Activated CD8-positive, alpha-beta memory T cell treated with anti-CD3 and anti-CD28 coated beads for 36 hours (primary cell): ENCODE measurements around the gene ABTB1. TPM values are rescaled to one million over a fixed set of nuclear protein-coding genes. Genes with fewer than 3 reads are reported as not detected.
"Not testable (repeated sequence)": the region's sequence is repeated elsewhere in the genome, so short reads cannot be mapped to it uniquely, and the experiment has no call there.

Experiments
- CTCF ChIA-PET: fragments of 350-600 bp; sonication (Branson Sonifier 250); formaldehyde crosslinking; loops from one replicate; lab custom pipeline; 2021; ENCODE audit warnings: antibody characterized with exemption; lab: Charles Lee
- POLR2A ChIA-PET: fragments of 350-600 bp; sonication (Branson Sonifier 250); formaldehyde crosslinking; loops from one replicate; lab custom pipeline; 2021; ENCODE audit warnings: antibody characterized with exemption; lab: Charles Lee
- total RNA-seq, 2 experiments: library from RNA; stranded (reverse); gene quantifications; one replicate each; pipeline ENCODE4 v1.2.3, GENCODE V29; 2021

ABTB1 gene
- total RNA-seq, 2 experiments from 2014 or later, result 11.3 to 13.1 TPM

DNA sequence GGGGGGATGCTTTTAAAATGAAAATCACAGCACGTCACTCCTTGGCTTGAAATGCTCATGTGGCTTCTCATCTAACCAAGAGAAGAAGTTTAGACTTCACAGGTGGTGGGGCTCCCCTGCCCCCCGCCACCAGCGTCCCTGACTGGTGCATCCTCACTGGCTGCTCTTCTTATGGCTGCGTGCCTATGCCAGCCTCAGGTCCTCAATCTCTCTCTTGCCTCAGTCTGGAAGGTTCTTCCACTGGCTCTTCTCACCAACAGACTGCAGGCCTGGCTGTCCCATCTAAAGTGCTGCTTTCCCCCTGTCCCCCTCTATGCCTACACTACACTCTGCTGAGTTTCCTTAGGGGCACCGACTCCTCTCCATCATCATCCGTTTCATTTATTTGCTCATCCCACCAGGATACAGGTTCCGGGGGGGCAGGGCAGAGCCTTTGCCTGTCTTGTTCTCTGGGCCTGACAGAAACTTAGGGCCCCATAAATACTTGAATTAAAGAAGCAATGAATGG, 20.6 kb downstream of the ABTB1 start:
- ChIA-PET CTCF (interaction anchor here (1.4 kb wide), 1 partner anchor 118 kb away, joined by 4 read pairs; no protein-coding TSS in a partner anchor), POLR2A (no interaction called here)

DNA sequence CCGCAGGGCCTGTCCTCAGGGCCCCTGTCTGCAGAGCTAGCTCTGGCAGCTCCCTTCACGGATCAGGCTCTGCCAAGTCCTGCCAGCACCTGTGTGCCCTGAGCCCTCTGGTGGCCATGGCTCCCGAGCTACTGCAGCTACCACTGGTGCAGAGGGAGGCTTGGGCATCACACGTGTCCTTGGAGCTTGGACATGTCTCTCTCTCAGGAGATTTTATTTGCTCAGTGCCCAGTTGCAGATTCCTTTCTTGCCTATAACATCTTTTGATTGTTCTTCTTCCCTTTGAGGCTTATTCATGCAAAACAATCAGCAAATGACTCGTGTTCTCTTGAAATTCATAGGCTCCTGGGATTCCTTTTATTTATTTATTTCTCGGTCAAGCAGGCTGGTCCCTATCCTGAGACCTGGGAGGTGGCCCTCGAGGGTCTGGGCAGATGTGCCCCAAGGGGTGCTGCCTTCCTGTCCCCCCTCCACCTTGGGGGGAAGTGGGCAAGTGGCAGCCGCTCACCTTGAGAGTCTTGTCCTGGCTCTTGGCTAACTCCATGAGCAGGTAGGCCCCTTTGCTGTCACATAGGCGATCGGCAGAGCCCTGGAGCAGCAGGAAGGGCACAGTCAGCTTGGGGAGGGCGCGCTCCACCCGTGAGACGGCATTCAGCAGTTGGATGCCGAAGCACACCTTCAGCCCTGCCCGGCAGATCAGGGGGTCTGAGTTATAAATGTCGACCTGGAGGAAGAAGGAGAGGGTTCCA, 21.9 kb downstream of the ABTB1 start:
- POLR2A ChIA-PET, result no interaction called here
- CTCF ChIA-PET, result interaction anchor here (1.1 to 1.4 kb wide), 3 partner anchors 56 to 148 kb away, joined by 3 to 4 read pairs (median 3); no protein-coding TSS in a partner anchor

DNA sequence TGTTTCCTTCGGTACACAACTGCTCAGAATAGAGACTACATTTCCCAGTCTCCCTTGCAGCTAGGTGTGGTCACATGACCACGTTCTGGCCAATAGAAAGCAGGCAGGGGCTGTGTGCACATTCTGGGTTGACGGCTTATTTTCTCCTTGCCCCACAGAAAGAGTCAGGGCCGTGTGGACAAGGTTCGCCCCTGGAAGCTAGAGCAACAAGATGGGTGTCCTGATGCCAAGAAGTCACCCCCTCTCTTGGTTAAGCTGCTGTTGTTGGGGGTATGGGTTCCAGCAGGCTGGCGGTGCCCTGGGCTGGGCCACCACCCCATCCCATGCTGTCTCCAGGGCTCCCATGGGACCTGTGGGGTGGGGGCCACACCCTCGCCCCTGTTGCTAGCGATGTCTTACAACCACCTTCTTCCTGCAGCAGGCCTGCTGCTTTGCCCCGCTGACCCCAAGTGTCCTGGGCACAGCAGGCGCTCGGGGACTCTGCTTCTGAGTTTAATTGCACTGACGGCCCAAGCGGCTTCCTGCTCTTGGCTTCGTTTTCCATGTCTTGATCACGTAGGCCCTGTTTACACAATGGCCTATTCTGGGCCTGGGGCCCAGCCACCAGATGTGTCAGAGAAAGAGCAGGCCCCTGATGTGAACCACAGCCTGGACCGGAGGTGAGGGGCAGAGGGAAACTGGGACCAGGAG, 24.9 kb downstream of the ABTB1 start:
- ChIA-PET CTCF (no interaction called here), POLR2A (no interaction called here)

DNA sequence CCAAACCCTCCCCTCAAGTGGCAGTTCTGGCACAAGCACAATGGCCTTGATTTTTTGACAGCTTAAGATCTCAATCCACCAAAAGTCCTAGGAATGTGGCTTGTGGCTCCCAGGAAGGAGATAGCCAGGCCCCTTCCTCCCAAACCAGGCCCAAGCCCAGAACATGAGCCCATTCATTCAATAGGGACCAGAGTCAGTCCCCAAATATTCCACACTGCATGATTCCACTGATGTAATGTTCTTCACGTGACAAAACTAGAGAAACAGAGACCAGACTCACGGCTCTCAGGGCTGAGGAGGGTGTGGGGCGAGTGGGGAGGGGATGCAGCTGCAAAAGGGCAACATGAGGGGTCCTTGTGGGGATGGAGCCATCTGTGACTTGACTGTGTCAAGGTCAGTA, 25.5 kb downstream of the ABTB1 start:
- POLR2A ChIA-PET, result no interaction called here
- CTCF ChIA-PET, result no interaction called here

DNA sequence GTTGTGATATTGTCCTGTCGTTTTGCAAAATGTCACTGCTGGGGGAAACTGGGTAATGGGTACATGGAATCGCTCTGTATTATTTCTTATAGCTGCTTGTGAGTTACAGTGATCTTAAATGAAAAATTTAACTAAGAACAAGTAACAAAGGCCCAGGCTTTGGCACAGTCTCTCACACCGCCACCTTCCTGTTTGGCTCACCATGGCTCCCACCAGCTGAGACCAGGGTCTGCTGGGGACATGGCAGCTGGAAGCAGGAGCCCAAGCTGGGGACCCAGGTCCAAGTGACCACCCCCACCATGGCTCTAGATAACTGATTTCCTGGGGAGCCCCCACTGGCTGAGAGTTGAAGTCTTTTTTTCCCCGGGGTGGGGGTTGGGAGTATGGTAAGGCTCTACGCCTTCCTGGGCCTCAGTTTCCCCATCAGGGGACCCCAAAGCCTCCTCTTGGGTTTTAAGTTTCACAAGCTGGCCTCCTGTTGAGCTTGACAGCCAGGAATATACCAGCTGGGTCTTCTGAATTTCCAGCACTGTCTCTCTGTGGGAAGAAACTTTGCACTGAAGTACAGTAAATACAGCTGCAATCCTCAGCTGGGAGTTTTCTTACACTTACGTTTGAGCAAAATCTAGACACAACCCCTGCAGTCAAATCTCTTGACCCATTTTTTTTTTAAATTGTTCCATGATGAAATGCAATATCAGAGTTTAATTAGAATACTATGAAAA, 26.1 kb downstream of the ABTB1 start:
- ChIA-PET CTCF (no interaction called here), POLR2A (no interaction called here)

DNA sequence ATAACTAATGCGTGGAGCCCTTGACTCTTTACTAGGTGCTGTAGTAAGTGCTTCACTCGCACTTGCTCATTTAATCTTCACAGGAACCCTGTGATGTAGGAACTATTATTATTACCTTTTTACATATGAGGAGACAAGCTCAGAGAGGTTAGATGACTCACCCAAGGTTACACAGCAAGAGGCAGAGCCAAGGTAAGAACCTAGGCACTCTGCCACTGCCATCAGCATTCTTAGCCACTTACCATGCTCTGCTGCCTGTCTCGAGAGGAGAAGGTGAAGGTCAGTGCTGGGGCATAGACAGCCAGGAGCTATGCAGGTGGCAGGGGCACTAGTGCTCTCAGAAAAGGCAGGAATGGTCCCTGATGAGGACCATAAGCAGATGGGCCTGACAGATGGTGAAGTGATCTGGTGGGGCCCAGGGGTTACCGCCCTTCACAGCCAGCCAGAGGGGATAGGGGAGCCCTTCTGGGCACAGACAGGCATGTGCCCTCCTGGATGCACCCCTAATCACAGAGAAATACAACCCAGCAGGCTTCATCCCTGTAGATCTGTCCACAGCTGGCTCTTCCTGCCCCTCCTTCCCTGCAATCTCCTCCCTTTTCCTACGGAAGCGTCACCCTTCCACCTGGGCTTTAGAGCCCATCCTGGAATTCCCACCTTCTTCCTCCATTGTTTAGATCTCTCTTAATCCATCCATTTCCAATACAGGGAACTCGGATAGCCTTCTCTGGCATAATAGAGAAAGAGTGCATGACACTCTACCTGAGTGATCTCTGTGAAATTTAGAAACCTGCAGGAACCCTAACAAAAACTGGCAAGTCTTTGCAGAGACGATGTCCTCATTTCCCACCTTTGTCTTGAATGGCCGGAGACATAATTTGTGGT, 26.9 kb downstream of the ABTB1 start:
- POLR2A ChIA-PET, result no interaction called here
- CTCF ChIA-PET, result no interaction called here

GRCh38 chr3:127700406-127700805, 27.7 kb downstream of the ABTB1 start:
- ChIA-PET POLR2A (no interaction called here), CTCF (no interaction called here)

GRCh38 chr3:127701280-127701911, 28.6 kb downstream of the ABTB1 start:
- POLR2A ChIA-PET, result no interaction called here
- CTCF ChIA-PET, result interaction anchor here (0.7 kb wide), 1 partner anchor 50 kb away, joined by 3 read pairs; no protein-coding TSS in a partner anchor

DNA sequence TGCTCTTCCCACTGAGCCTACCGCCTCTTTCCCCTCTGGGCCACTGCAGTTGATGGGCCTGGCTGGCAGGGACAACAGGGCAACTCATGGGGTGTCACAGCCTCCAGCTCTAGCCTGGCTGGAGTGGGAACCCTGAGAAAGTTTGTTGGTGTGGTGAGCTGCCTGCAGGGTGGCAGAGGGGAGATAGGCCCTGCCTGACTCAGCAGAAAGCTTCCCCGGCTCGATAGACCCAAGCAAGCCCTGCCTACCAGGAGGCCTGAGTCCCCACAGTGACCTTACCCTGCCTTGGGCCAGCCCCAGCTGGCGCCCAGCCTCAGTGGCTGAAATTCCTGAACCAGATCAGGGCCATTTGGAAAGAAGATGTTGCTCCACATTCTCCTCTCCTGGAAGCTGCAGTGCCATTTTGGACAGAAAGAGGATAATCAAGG, 29.4 kb downstream of the ABTB1 start:
- ChIA-PET CTCF (no interaction called here), POLR2A (no interaction called here)

DNA sequence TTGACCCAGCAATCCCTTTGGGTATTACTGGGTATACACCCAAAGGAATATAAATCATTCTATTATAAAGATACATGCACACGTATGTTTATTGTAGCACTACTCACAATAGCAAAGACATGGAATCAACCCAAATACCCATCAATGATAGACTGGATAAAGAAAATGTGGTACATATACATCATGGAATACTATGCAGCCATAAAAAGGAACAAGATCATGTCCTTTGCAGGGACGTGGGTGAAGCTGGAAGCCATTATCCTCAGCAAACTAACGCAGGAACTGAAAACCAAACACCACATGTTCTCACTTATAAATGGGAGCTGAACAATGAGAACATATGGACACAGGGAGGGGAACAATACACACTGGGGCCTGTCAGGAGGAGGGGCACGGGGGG, 32.1 kb downstream of the ABTB1 start:
- CTCF ChIA-PET, POLR2A ChIA-PET: not testable (repeated sequence)

DNA sequence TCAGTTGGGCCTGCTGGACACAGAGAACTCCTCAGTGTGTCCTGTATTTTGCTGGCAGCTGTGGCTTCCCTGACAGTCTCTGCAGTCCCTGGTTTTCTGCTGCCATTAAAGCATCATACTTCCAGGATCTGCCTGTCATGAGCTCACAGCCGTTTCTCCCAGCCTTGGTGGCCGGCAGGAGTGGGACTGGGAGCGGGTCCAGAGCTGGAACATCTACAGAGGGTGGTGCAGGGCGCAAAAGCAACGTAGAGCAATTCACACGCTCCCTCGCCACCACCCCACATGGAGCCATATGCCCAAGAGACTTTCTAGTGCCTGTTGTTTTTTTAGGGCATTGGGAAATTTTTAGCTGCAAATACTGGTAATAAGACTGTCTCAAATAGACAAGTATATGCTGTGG, 33.6 kb downstream of the ABTB1 start:
- POLR2A ChIA-PET, result no interaction called here

DNA sequence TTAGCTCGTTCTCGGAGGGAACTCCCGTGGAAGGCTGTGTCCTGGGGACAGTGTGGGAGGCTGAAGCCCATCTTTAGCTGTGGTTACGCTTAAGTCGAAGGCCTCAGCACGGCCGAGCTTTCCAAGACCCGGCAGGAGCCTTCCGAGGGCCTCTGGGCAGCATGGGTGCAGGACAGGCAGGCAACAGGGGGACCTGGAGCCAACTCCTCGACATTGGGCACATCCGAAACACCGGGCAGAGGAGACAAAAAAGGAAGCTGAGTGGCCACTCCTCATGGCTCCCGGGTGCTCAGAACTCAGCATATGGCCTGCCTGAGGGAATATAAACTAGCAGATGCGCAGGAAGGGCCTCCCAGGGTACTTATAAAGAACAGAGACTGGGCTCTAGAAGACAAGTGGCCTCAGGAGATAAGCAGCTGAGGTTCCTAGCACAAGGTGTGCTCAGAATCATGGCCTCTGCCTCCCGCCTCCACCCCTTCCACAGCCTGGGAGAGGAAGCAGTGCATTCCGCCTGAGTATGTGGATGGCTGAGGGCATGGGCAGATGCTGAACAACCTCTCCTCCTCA, 34.1 kb downstream of the ABTB1 start:
- POLR2A ChIA-PET, result no interaction called here
- CTCF ChIA-PET, result interaction anchor here (0.9 kb wide), 1 partner anchor 37 kb away, joined by 3 read pairs; no protein-coding TSS in a partner anchor

More for the DNA sequence above, 33.6 kb downstream of the ABTB1 start:
- CTCF ChIA-PET, result interaction anchor here (0.9 kb wide), 1 partner anchor 38 kb away, joined by 3 read pairs; no protein-coding TSS in a partner anchor

DNA sequence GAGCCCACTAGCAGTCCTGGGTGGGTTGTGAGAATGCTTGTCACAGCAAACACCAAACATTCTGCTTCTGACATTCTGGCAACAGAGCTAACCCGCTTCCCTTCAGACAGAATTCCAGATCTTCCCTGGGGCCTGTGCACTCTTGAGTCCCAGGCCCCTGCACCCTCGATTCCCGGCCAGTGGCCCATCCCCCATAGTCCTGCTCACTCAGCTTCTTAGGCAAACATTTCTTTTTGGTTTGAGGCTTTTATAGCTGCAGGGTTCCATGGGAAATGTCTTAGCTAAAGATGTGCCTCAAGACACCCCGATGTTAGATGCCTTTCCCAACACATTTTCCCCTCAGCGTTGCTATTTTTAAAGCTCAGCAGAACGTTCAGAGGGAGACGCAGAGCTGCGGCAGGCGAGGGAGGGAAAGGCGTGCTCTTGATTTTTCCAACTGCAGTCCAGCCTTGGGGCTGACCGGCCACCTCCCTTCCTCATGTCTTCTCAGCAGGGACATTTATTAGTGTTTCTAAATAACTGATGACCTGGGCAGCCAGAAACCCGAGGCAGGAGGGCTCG, 35.2 kb downstream of the ABTB1 start:
- ChIA-PET CTCF (no interaction called here), POLR2A (no interaction called here)

- ChIA-PET CTCF (no interaction called here), POLR2A (no interaction called here)
These were observed 36.1 kb downstream of the ABTB1 start for GRCh38 chr3:127708837-127709236.

GRCh38 chr3:127709320-127710060, 36.7 kb downstream of the ABTB1 start:
- CTCF ChIA-PET, result no interaction called here
- POLR2A ChIA-PET, result no interaction called here

DNA sequence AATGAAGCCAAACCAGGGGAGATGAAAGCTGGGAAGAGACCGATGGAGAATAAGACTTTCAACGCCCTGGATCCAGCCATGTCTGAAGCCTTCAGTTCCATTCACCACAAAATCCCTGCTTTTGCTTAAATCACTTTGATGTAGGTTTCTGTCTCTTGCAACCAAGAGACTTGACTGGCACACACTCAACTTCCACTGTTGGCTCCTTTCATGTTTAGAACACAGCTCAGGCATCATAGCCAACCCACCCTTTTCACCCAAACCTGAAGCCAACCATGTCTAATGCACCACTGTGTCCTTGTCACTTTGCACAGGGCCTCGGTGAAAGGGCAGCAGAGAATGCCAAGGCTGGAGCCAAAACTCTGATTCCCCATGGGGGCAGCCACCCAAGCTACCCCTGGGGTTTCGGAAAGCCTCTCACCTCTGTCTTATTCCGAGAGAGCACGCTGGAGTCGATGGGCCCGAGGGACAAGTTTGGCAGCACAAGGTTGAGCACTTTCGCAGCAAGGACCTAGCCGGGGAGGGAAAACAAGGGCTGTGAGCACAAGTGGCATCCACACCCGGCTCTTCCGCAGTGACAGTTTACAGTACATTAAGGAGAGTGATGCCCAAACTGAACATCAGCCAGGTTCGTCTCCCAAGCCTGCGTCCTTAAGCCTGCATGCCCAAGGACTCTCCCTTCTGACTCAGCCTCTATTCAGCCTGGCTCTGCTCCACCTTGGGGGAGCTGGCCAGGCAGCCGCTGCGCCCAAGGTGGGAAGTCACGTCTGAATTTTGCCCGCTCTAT, 37.6 kb downstream of the ABTB1 start:
- ChIA-PET CTCF (no interaction called here), POLR2A (no interaction called here)
